Myocyte (in vitro differentiated cells): ENCODE data around the gene PHF12. TPM values are rescaled to one million over a fixed set of nuclear protein-coding genes. Genes with fewer than 3 reads are reported as not detected.
A peak's percentile ranks its signal among the peaks of the same experiment; 100 is the strongest.
"Not testable (repeated sequence)": the region's sequence is repeated elsewhere in the genome, so short reads cannot be mapped to it uniquely, and the experiment has no call there.

Experiments
- DNase-seq: peaks from one replicate; pipeline ENCODE4 v3.0.0-alpha.2; 2012; ENCODE audit warnings: low read depth
- total RNA-seq: library from RNA; depleted of rRNA; stranded (reverse); fragments of >200 nt; gene quantifications from 2 replicates; pipeline ENCODE4 v1.2.3, GENCODE V29; 2014

PHF12 gene
- total RNA-seq, 1 donor from 2014 or later: 18.5 TPM

DNA sequence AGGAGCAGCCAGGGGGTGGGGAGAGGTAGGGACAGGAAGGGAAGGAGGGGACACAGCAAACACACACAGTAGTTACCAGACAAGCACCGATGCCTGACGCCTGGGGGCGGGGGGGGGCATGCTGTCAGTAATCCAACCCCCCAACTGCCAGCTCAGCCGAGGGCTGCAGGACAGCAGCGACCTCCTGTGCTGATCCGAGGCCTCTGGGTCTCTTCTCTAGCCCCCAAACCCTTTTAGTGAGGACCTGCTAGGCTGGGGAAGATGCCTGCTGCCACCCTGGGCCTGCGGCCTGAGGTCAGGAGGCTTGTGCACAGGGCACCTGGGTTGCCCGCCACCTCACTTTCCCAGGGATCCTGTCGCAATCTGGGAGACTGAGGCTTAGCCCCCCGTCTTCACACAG is 65.4 kb downstream of the PHF12 start:
- no peak for DNase-seq

DNA sequence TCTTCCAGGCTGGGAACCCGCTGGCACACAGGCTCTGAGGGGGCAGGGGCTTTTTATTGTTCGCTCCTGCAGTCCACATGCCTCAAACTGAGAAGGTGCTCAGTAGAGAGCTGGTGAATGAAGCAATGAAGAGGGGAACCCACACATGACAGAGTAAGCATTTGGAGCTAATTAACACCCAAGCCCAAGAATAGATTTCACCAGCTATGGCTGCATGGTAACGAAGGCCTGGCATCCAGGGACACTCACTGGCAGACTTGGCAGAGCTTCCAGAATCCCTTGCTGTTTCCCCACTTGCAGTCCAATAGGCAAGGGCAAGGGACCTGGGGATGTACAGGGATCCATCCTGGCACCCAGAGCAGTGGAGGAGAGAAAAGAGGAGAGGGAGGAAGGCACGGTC is 66.0 kb downstream of the PHF12 start:
- DNase-seq: no peak

DNA sequence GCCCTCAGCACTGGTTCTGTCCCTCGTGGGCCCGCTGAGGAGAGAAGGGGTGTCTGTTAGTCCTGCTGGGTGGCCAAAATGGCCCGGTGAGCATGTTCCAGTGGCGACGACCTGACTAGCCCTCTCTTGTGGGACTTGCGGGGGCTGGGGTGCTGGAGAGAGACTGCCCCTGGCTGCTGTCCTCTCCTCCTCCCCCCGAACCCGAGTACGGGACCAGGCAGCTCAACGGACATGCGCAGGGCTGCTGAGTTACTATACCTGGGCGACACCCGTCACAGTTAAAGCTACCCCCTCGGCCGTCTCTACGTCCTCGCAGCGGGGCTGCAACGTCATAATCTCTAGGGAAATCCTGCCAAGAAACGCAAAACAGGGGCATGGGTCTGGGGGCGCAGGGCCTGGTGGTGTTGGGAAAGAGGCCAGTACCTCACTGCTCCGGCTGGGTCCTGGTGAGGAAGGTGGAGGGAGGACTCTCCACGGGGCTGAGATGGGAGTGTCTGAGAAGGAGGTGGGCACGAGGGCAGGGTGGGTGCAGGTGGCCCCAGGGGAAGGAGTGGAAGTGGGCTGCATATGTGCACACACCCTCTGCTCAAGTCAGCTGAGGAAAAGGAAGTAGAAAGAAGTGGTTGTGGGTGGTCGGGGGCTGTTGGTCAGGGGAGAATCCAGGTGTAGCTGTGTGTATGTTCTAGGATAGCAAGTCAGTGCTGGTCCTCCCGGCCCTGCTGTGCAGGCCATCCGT is 67.2 kb downstream of the PHF12 start:
- no peak for DNase-seq

DNA sequence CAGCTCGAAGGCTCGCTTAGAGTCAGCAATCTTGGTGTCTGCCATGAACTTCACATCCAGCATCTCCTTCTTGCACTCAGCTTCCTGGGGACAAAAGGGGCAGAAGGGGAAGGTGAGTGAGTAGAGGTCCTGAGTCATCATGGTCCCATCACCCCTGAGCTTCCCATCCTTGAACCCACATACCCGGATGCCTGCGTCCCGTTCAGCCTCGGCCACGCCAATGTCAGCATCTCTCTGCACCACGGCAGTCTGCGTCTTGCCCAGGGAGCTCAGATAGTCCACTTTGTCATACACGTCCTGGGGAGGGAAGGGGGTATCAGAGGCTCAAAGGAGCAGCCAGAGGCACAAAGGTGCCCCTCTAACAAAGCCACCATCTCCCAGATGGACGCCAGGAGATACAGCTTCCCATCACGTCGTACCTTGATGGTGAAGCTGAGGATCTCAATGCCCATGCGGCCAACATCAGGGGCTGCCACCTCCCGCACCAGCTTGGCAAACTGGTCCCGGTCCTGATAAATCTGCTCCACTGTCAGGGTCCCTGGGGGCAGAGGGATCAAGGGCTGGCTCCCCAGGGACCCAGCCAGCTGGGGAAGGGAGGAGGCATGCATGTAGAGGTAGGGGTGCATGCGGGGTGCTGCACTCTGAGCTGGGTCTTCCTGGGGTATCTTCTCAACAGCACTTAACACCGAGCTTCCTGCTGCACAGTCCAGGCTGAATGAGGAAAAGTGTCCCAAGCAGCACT is 69.0 kb downstream of the PHF12 start:
- no peak for DNase-seq

DNA sequence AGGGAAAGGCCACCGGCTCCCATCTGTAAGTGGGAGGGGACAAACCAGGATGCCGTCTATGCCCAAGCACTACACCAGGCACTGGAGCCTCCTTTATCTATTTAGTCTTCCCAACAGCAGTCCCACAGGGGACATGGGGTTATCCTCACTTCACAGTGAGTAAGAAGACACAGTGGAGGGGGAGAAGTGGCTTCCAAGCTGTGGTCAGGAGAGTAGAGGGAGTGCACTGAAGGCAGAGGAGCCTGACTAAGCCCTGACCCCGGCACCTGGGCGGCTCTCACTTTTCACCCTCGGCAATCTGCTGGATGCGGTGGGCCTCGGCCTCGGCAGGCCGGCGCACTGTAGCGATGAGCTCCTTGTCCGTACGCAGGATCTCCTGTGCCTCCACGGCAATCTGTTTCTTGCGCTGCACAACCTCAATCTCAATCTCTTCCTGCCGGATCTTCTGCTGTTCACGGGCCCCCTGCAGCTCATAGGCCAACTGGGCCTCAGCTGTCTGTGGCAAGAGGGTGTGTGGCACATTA is 69.7 kb downstream of the PHF12 start:
- DNase-seq: no peak

DNA sequence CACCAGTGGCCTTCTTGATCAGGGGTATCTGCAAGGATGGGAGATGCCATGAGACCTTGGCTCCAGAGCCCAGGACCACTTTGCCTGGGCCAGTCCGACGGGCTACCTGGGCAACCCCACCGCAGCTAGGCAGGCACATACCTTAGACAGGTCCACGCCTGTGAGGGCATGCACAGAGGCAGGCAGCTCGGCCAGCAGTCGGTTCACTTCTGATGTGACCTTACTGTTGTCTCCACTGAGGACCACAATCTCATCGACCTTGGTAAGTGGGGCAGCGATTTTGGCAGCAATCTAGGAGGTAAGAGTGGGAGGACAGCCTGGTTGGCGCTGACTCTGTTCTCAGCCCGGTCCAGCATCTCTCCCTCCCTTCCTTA is 70.8 kb downstream of the PHF12 start:
- no peak for DNase-seq

DNA sequence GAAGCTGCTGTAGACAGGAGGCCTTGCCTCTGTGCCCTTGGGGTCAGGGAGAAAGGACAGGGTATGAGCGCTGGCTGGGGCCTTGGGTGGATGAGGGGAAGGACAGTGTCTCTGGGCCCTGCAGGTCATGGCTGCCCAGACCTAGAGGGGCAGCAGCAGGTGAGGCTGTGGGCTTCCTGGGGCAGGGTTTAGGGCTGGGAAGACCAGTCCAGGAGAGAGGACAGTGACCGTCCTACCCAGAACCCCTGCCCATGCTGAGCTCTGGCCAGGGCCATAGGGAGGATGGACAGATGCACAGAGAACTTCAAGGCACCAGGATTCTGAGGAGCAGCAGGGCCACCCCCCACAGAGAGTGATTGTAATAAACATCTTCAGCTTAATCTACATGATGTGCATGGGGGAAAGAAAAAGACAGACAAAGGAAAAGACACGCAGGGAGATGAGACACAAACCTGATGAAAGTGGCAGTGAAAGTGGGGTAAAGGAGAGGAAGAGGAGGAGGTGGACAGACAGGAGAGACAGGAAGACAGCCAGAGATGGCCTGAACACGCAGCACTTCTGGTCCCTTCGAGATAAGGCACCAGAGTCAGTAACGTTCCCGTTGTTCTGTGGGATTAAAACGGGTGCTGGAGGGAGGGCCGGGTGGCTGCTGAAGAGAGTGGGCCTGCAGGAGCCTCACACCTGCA is 71.3 kb downstream of the PHF12 start:
- DNase-seq: no peak

DNA sequence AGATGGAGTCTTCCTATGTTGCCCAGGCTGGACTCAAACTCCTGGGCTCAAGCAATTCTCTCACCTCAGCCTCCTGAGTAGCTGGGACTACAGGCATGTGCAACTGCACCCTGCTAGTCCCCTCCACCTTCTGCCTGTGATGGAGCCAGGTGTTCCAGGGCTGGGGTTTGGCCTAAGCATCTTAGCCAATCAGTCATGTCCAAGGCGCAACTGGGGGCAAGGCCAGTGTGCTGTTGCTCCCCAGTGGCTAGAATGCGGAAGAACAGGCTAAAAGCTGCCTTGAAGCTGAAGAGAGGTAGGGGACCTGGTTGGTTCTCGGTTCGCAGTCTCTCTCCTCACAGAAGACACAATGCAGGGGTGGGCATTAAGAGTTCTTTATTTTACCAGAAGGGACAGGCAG is 72.3 kb downstream of the PHF12 start:
- DNase-seq: peak; percentile 39

DNA sequence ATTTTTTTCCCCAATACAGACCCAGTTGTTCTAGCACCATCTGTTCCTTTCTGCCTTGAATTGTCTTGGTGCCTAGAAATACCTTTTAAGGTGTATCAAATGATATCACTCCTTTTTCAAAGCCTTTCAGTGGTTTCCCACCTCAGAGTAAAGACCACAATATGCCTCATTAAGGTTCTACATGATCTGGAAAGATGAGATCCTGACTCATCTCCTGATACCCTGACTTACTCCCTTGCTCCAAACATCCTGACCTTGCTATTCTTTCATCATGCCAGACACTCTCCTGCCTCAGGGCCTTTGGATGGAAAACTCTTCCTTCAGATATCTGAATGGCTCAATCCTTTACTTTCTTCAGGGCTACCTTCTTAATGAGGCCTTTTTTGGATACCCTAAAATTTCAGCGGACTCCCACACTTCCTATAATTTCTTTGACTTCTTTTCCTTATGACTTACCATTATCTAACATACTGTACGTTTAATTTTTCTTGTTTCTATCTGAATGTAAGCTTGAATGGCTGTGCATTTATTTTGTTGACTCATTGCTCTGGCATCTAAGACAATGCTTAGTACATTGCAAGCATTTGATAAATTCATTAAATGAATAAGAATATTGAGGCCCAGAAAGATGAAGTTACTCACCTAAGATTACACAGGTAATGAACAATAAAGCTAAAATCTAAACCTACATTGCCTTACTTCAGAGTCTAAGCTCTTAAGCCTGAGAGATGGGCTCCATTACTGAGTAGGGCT is 73.0 kb downstream of the PHF12 start:
- no peak for DNase-seq

DNA sequence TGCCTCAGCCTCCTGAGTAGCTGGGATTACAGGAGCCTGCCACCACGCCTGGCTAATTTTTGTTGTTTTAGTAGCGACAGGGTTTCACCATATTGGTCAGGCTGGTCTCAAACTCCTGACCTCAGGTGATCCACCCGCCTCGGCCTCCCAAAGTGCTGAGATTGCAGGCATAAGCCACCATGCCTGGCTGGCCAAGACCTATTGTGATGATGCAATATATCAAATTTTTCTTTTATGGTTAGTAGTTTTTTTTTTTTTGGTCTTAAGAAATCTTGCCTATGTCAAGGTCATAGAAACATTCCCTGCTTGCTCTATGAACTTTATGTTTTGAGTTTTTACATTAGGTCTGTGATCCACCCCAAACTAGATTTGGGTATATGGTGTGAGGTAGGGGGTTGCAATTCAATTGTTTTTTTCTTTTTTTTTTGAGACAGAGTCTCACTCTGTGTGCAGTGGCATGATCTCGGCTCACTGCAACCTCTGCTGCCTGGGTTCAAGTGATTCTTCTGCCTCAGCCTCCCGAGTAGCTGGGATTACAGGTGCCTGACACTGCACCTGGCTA is 74.1 kb downstream of the PHF12 start:
- DNase-seq: not testable (repeated sequence)

DNA sequence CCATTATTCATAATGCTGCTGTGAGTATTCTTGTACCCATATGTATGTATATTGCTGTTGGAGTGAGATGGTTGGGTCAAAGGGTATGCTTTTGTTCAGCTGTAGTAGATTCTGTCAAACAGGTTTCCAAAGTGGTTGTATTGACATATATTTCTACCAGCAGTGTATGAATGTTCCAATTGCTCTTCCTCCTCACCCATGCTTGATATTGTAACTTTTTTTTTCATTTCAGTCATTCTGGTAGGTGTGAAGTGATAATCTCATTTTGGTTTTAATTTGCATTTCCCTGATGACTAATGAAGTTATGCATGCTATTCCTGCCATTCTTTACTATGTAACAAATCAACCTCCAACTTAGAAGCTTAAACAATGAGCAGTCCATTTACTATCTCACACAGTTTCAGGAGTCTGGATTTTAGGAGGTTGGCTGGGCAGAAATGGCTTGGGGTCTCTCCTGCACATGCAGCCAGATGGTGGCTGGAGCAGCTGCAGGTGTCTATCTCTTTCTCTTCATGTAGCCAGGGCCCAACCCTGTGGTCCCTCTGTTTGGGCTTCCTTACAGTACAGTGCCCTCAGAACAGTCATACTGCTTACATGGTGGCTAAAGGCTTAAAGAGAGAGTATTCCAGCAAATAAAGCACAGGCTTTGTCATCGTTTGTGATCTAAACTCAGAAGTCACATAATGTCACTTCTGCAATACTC is 75.3 kb downstream of the PHF12 start:
- peak; percentile 5 for DNase-seq

DNA sequence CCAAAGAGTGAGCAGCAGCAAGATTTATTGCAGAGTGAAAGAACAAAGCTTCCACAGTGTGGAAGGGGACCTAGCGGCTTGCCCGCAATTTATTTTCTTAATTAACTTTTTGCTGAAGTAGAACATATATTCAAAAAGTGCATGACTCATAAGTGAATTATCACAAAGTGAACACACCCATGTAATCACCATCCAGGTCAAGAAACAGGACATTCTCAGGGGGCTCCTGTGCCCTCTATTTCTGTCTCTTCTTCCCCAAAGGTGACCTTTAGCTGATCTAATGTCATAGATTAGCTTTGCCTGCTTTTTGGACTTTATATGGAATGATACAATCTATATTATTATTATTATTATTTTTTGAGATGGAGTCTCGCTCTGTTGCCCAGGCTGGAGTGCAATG is 76.6 kb downstream of the PHF12 start:
- no peak for DNase-seq

DNA sequence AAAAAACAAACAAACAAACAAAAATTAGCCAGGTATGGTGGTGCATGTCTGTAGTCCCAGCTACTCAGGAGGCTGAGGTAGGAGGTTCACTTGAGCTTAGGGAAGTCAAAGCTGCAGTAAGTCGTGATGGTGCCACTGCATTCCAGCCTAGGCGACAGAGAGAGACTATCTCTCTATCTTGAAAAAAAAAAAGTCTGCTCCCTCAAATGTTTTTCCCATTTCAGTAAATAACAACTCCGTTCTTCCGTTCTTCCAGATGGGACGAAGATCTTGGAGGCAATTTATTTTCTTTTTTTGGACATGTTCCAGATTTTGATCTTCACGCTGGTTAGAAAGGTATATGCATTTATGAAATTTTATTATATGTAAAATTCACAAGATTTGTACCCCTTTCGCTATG is 77.5 kb downstream of the PHF12 start:
- no peak for DNase-seq

DNA sequence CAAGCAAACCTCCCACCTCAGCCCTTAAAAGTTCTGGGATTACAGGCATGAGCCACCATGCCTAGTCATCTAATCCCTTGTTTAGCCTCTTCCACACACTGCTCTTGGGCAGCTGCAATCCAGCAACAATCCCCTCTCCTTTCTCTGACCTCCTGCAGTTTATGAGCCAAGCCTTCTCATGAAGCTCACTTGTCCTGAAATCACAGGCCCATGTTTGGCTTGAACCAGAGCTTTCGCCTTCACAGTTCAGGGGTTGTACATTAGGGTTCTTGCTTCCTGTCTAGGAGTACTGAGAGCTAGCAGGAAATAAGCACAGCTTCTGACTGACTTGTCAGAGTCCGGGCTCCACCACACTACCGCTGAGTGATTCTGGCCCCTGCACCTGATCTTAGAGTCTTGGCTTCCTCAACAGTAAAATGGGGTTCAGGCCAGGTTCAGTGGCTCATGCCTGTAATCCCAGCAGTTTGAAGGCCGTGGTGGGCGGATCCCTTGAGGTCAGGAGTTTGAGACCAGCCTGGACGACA is 80.2 kb downstream of the PHF12 start:
- no peak for DNase-seq

DNA sequence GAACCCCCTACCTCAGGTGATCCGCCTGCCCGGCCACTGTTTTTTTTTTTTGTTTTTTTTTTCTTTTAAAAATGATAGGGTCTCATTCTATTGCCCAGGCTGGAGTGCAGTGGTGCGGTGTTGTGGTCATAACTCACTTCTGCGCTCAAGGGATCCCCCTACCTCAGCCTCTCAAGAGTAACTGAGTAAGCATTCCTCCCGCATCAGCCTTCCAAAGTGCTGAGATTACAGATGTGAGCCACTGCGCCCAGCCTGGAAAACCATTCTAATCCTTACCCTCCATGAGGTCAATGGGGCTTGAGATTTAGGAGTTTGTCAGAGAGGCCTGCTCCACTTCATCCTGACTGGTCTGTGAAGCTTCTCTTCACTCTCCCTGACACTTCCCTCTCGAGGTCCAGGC is 84.0 kb downstream of the PHF12 start:
- no peak for DNase-seq

DNA sequence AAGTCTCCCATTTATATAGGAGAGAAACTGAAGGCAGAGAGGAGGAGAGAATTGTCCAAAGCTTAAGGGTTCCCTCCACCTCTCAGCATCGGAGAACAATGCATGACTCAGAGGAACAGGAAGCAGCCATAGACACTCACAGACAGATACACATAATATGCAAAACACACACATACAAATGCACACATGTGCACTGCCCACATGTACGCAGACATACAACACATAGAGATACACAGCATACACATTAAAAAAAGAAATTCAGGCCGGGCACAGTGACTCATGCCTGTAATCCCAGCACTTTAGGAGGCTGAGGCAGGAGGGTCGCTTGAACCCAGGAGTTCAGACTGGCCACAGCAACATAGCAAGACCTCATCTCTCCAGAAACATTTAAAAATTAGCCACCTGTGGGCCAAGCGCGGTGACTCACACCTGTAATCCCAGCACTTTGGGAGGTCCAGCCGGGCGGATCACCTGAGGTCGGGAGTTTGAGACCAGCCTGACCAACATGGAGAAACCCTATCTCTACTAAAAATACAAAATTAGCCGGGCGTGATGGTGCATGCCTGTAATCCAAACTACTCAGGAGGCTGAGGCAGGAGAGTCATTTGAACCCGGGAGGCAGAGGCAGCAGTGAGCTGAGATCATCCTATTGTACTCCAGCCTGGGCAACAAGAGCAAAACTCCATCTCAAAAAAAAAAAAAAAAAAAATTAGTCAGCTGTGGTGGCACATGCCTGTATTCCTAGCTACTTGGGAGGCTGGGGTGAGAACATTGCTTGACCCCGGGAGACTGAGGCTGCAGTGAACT is 85.2 kb downstream of the PHF12 start:
- DNase-seq: no peak

DNA sequence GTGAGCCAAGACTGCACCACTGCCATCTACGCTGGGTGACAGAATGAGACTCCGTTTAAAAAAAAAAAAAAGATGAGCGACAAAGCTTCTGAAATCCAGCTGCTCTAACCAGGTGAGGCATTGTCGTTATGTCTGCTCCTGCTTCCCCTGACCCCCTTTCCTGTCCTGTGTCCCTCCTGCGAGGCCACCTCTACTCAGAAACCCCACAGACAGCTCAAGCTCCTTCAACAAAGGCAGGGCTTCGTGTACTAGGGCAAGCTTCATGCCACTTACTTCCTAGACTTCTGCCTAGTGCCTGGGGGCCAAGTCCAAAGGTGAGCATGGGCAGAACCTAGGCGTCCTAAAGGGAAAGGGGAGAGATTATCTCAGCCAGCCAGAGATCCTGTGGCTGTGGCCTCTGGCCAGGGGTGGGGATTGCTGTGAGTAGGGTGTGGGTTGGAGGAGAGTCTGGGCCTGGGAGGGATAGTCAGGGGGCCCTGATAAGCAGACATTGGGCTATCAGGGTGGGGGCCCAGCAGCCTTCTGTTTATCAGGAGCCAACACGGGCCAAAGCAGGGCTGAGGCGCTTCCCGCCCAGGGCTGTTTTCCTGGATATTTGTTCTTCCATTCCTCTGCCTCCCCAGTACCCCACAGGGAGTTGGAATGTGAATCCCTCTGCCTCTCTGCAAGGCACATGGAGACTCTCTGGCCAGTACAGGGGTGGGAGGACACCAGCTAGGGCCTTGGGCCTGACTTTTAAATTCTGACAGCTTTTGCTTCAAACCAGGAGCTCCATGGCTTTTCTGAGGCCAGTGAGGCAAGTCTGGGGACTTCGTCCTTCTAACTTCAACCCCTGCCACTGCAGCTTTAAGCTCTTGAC is 86.1 kb downstream of the PHF12 start:
- DNase-seq: no peak

DNA sequence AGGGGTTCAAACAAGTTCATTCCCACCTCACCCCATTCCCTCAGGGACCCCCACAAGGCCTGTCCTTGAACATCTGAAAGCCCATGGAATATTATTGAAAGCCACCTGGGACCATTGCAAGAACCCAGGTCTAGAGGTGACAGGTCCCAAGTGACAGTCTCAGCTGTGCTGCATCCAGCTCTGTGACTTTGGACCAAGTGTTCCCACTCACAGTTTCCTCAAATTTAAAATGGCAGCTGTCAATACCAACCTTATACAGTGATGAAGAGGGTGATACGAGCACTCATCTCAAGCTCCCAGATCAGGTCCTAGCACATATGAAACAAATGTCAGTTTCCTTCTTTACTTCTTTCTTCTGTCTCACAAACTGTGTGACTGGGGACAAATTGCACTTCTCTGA is 87.4 kb downstream of the PHF12 start:
- DNase-seq: no peak
